Right atrium auricular region (tissue), 2 donors: ENCODE measurements around the gene SIX6. TPM values are rescaled to one million over a fixed set of nuclear protein-coding genes. Genes with fewer than 3 reads are reported as not detected.

ENCODE experiments used
- DNase-seq: peaks from one replicate; pipeline ENCODE4 v3.0.0-alpha.2; 2019; ENCODE audit warnings: low spot score
- H3K27ac ChIP-seq, 2 donors: fragments of 200-600 bp; sonication (generic); 1 replicate in 1 of 2; 2 replicates in 1 of 2; pipeline ENCODE4 v1.5.1; 2016 to 2019
- H3K27me3 ChIP-seq, 2 donors: fragments of 200-600 bp; sonication (generic); one replicate each; pipeline versions ENCODE4 v1.5.1 to v1.6.0; 2017 to 2019
- H3K36me3 ChIP-seq: fragments of 200-600 bp; sonication (generic); one replicate; pipeline ENCODE4 v1.5.1; 2016
- H3K4me1 ChIP-seq, 2 donors: fragments of 200-600 bp; sonication (generic); one replicate each; pipeline versions ENCODE4 v1.5.1 to v1.6.0; 2017 to 2019
- H3K4me3 ChIP-seq, 2 donors: fragments of 200-600 bp; sonication (generic); 1 replicate in 1 of 2; 2 replicates in 1 of 2; pipeline ENCODE4 v1.5.1; 2017 to 2019; ENCODE audit warnings: mild to moderate bottlenecking in 1 of 2, moderate library complexity in 1 of 2
- H3K9me3 ChIP-seq, 2 donors: fragments of 200-600 bp; sonication (generic); one replicate each; pipeline ENCODE4 v1.5.1; 2019
- total RNA-seq, 2 donors: library from RNA; depleted of rRNA; stranded (reverse); fragments of >200 nt; gene quantifications; one replicate each; pipeline ENCODE4 v1.1.0, GENCODE V29; 2016
- TF ChIP-seq, protein P1 (sequence below), 2 donors: fragments of 200-600 bp; sonication (generic); IDR thresholded peaks; one replicate each; pipeline ENCODE4 v1.5.1; 2019; ENCODE audit warnings: antibody characterized with exemption in 2 of 2

SIX6 gene
- total RNA-seq, 2 donors from 2014 or later: not detected

DNA sequence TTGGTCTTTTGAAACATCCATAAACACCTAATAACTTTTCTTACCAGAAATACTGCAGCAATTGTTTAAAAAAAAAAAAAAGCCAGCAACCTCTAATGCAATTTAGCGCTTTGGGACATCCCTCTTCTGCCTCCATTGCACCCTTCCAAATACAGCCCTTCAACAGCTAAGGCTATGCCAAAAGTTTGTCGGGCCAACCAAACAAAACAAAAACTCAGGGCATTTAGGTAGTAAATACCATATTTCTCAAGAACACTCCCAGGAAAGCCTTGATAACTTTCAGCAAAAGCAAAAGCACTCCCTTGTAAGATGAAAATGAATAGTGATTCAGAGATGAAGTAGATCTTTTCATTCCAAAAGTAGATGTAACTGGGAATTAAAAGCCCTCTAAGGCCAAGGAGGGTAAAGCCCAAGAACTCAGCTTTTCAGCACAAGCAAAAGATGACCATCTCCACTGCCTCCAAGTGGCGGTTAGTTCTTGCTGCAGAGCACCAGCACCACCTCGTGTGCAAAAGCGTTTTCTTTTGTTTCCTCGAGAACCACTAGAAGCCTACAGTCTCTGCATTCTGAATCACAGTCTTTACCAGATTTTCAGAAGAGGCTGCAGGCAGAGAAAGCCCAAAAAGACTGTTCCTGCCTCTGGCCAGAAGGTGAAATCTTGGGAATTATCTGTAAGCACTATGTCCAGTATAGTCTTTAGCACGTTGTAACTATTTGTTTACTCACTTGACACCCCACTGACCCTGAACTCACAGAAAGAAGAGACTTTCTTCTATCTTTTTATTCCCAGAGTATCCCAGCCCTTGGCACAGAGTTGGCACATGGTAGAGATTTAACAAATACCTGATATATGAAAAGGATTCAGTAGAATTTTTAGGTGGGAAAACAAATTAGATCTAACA, 53.1 kb downstream of the SIX6 start:
- H3K36me3 ChIP-seq: no peaks in the 10 kb centered on the region
- H3K4me3 ChIP-seq: no peak overlapping the region
- no peaks in the 10 kb centered on the region for H3K9me3 ChIP-seq
- no peak overlapping the region for H3K27ac ChIP-seq
- DNase-seq: no peak
- H3K27me3 ChIP-seq: no peaks in the 10 kb centered on the region
- no peaks in the 10 kb centered on the region for H3K4me1 ChIP-seq
- TF ChIP-seq, protein P1, sequence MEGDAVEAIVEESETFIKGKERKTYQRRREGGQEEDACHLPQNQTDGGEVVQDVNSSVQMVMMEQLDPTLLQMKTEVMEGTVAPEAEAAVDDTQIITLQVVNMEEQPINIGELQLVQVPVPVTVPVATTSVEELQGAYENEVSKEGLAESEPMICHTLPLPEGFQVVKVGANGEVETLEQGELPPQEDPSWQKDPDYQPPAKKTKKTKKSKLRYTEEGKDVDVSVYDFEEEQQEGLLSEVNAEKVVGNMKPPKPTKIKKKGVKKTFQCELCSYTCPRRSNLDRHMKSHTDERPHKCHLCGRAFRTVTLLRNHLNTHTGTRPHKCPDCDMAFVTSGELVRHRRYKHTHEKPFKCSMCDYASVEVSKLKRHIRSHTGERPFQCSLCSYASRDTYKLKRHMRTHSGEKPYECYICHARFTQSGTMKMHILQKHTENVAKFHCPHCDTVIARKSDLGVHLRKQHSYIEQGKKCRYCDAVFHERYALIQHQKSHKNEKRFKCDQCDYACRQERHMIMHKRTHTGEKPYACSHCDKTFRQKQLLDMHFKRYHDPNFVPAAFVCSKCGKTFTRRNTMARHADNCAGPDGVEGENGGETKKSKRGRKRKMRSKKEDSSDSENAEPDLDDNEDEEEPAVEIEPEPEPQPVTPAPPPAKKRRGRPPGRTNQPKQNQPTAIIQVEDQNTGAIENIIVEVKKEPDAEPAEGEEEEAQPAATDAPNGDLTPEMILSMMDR (IDR thresholded peaks at IDR 0.05): peak in 1 of 2 donors; percentile 73

Other genes with a start within 250 kb of the SIX6 start
- not detected for gene C14orf39, start 23.1 kb upstream of the SIX6 start, total RNA-seq
- not detected for gene SIX1, start 140.3 kb downstream of the SIX6 start, total RNA-seq
- 1 to 10 TPM; 3.3 to 4.1 TPM for gene SIX4, start 215.2 kb downstream of the SIX6 start, total RNA-seq
- 10 to 100 TPM; 20.2 to 29.7 TPM for gene MNAT1, start 225.6 kb downstream of the SIX6 start, total RNA-seq